Muscle layer of colon (tissue), 2 donors: Measurements from ENCODE around the gene SLC13A3.

Experiments used
- H3K27ac ChIP-seq: one replicate; pipeline ENCODE4 v1.7.0; 2013; ENCODE audit warnings: low read depth, mild to moderate bottlenecking, low read length, moderate library complexity
- H3K27me3 ChIP-seq, 2 donors: one replicate each; pipeline ENCODE4 v1.7.0; 2013; ENCODE audit warnings: low read length in 2 of 2, mild to moderate bottlenecking in 2 of 2; ENCODE audit not compliant: insufficient read depth in 2 of 2, control insufficient read depth in 1 of 2
- H3K36me3 ChIP-seq: one replicate; pipeline ENCODE4 v1.7.0; 2013; ENCODE audit warnings: mild to moderate bottlenecking, low read length; ENCODE audit not compliant: insufficient read depth
- H3K4me1 ChIP-seq: one replicate; pipeline ENCODE4 v1.7.0; 2013; ENCODE audit warnings: mild to moderate bottlenecking, low read length; ENCODE audit not compliant: insufficient read depth
- H3K4me3 ChIP-seq, 2 donors: one replicate each; pipeline ENCODE4 v1.7.0; 2013; ENCODE audit warnings: low read length in 2 of 2, low read depth in 1 of 2, mild to moderate bottlenecking in 1 of 2, moderate library complexity in 1 of 2
- H3K9ac ChIP-seq: one replicate; pipeline ENCODE4 v1.7.0; 2013; ENCODE audit warnings: low read length
- H3K9me3 ChIP-seq: one replicate; pipeline ENCODE4 v1.7.0; 2013; ENCODE audit warnings: mild to moderate bottlenecking, low read length
- donor health status: abdominal sarcoma.
- donor health status: Adenocarcinoma of cecum.

SLC13A3 gene

DNA sequence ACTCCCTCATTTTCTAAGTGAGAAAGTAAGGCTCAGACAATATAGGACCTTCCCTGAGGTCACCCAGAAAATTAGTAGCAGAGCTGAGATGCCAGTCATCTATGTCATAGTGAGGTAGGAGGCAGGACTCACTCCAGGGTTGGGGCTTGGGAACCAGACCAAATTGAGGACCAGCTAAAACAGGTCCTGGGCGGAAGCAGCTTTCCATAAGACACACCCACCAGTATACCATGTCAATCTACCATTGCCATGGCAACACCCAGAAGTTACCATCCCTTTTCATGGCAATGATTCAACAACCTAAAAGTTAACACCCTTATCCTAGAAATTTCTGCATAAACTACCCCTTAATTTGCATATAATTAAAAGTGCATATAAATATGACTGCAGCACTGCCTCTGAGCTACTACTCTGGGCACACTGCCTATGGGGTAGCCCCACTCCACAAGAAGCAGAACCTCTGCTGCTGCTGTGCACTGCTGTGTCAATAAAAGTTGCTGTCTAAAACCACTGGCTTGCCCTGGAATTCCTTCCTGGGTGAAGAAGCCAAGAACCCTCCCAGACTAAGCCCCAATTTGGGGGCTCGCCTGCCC is 70.5 kb downstream of the SLC13A3 start:
- Histone ChIP-seq H3K36me3 (no peaks in the 10 kb centered on the region), H3K4me3 (no peak overlapping the region), H3K9ac (no peak overlapping the region), H3K27me3 (no peaks in the 10 kb centered on the region), H3K4me1 (no peaks in the 10 kb centered on the region), H3K9me3 (no peaks in the 10 kb centered on the region), H3K27ac (no peak overlapping the region)

DNA sequence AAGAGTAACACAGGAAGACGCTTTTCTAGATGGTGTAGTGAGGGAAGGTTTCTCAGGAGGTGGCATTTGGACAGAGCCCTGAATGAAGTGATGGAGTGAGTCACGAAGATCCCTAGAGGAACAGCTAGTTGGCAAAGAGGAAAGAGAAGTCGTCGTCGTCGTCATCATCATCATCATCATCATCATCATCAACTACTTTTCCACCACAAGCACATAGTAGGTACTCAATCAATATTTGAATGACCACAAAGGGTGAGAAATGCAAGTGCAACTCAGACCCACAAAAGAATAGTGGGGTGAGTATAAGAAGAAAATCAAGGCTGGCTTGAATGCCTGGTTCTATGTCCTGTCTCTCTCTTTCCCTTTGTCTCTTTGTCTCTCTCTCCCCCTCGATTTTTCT is 72.5 kb downstream of the SLC13A3 start:
- Histone ChIP-seq H3K4me1 (no peaks in the 10 kb centered on the region), H3K27ac (no peak overlapping the region), H3K4me3 (no peak overlapping the region), H3K9ac (no peak overlapping the region), H3K27me3 (no peaks in the 10 kb centered on the region), H3K36me3 (no peaks in the 10 kb centered on the region), H3K9me3 (no peaks in the 10 kb centered on the region)

DNA sequence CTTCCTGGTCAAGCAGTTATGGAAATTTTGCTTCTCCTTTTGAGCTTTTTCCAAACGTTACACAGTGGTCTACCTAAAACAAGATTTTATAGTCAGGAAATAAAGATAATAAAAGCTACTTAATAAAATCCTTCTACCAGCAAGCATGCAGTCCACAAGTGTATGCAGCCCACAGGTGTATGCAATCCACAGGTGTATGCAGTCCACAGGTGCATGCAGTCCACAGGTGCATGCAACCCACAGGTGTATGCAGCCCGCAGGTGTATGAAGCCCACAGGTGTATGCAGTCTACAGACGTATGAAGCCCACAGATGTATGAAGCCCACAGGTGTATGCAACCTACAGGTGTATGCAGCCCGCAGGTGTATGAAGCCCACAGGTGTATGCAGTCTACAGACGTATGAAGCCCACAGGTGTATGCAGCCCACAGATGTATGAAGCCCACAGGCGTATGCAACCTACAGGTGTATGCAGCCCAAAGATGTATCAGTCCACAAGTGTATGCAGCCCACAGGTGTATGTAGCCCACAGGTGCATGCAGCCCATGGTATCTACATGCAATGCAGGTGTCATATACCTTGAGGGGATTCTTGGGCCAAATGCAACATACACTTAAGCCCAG is 74.4 kb downstream of the SLC13A3 start:
- Histone ChIP-seq H3K9ac (no peak overlapping the region), H3K4me1 (peaks cover 6% of the 10 kb centered on the region), H3K36me3 (no peaks in the 10 kb centered on the region), H3K27ac (no peak overlapping the region), H3K9me3 (no peaks in the 10 kb centered on the region), H3K4me3 (no peak overlapping the region), H3K27me3 (no peaks in the 10 kb centered on the region)

DNA sequence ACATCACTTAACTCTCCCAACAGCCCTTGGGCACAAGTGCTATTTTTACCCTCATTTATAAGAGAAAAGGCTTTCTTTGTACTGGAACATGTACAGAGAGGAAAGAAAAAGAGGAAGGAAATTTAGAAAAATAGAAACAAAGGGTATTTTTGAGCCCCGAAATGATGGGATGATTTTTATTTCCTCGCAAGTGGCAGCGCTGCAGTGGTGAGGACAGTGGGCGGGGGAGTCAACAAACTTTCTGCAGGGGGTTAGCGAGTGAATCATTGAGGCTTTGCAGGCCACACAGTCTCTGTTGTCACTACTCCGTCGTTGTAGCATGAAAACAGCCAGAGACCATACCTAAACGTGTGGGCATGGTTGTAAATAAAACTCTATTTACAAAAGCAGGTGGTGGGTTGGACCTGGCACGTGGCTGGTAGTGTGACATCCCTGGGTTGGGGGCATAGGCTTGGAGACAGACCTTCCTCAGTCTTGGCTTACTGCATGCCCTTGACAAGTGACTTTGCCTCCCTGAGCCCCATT is 75.3 kb downstream of the SLC13A3 start:
- Histone ChIP-seq H3K36me3 (no peaks in the 10 kb centered on the region), H3K9me3 (no peaks in the 10 kb centered on the region), H3K27me3 (no peaks in the 10 kb centered on the region), H3K27ac (no peak overlapping the region), H3K4me3 (no peak overlapping the region), H3K9ac (no peak overlapping the region), H3K4me1 (peaks cover 7% of the 10 kb centered on the region)

DNA sequence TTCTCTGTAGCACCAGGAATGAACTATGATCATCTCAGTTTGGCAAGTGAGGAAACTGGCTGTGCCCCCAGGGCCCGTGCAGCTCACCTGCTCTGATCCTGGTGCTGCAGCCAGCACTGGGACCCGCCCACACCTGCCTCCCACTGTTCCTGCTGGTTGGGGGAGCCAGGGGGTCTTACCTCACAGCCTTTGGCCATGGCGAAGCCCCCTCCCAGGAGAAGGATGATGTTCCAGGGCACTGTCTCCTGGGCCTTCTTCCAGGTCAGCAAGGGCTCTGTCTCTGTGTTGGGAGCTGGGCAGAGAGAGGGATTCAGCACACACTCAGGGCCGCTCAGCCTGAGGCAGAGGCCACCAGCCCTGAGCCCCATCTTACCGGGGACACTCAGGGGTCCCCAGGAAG is 75.9 kb downstream of the SLC13A3 start:
- Histone ChIP-seq H3K9ac (no peak overlapping the region), H3K27ac (no peak overlapping the region), H3K36me3 (no peaks in the 10 kb centered on the region), H3K27me3 (no peaks in the 10 kb centered on the region), H3K9me3 (no peaks in the 10 kb centered on the region), H3K4me1 (peaks cover 7% of the 10 kb centered on the region), H3K4me3 (no peak overlapping the region)

DNA sequence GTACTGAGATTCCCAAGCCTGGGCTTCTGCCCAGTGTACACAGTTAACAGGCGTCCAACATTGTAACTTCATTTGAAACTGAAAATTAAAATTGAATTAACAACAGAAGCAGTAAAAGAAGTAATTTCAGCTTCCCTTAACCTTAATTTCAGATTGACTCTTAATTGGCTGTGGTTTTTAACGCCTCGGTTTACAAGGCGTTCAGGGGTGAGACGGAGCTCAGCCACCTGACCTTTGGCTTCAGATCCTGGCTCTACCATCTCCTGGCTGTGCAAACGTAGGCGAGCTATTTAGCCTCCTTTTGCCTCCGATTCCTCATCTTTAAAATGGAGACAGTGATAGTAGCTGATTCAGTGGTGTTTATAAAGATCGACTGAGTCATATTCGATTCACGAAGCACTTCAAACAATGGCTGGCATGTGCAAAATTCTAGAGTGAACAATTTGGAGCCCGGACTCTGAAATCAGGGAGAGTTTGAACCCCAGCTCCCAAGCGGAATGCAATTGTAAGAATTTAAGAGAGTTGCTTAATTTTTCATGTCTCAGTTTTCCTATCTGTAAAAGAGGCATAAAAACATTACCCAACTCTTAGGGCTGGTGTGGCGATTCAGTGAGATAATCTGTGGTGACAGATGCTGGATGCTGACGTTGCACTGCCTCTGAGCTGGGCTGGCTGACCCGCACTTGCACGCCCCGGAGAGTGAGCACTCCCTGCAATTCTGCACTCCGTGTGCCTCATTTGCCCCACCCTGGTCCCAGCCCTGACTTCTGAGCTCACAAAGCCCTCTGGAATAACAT is 77.3 kb downstream of the SLC13A3 start:
- H3K4me1 ChIP-seq: peaks cover 11% of the 10 kb centered on the region
- no peaks in the 10 kb centered on the region for H3K27me3 ChIP-seq
- no peak overlapping the region for H3K27ac ChIP-seq
- H3K36me3 ChIP-seq: no peaks in the 10 kb centered on the region
- no peak overlapping the region for H3K9ac ChIP-seq
- H3K4me3 ChIP-seq: no peak overlapping the region
- H3K9me3 ChIP-seq: no peaks in the 10 kb centered on the region

DNA sequence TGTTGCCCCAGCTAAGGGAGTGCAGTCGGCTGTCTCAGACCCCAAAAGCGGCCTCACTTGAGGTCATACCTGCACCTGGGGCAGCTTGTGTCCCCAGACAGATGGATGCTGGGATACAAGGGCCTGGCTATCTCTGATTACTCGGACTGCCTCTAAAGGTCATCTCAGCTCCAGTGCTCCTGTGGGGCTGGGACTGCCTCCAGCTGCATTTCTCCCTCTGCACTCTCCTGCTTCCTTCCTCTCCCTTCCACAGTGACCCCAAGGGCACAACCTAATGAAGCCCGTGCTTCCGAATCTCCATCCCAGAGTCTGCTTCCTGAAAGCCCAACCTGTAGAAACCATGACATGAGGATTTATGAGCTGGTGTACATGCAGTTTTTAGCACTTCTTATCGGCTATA is 78.0 kb downstream of the SLC13A3 start:
- H3K4me1 ChIP-seq: peaks cover 18% of the 10 kb centered on the region
- no peaks in the 10 kb centered on the region for H3K36me3 ChIP-seq
- H3K9me3 ChIP-seq: no peaks in the 10 kb centered on the region
- H3K4me3 ChIP-seq: no peak overlapping the region
- no peaks in the 10 kb centered on the region for H3K27me3 ChIP-seq
- H3K27ac ChIP-seq: no peak overlapping the region
- no peak overlapping the region for H3K9ac ChIP-seq

DNA sequence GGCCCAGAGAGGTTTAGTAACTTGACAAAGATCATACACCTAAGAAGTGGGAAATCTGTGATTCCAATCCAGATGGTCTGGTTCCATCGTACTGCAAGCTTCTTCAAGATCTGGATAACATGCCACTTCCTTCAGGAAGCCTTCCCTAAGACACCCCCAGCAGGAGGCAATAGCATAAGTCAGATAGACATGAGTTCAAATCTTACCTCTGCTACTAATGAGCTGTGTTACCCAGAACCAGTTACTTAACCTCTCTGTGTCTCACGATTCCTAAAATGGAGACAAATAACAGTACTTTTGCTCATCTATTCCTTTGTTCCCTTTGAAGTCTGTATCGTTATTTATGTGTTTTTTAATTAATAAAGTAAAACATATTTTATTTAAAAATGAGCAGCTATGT is 78.5 kb downstream of the SLC13A3 start:
- H3K36me3 ChIP-seq: no peaks in the 10 kb centered on the region
- no peaks in the 10 kb centered on the region for H3K27me3 ChIP-seq
- no peak overlapping the region for H3K27ac ChIP-seq
- H3K9ac ChIP-seq: no peak overlapping the region
- H3K4me3 ChIP-seq: no peak overlapping the region
- H3K4me1 ChIP-seq: peaks cover 18% of the 10 kb centered on the region
- no peaks in the 10 kb centered on the region for H3K9me3 ChIP-seq

DNA sequence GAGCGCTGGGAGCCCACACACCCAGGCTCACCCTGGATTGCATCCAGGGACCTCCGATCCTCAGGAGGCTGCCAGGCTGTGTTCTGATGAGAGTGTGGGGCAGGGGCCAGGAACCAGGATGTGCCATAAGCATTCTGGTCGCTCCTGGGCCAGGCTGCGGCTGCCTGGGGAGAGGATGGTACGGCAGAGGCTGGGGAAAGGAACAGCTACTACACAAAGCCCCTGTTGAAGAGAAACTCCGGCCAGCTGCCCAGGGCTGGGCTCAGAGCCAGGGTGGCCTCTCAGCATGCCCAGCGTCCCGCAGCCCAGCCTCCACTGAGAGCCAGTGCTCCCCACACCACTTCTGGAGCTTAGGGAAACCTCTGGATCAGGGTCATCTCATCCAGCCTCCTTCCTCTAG is 79.1 kb downstream of the SLC13A3 start:
- no peak overlapping the region for H3K27ac ChIP-seq
- no peak overlapping the region for H3K4me3 ChIP-seq
- H3K27me3 ChIP-seq: no peaks in the 10 kb centered on the region
- H3K9ac ChIP-seq: no peak overlapping the region
- H3K36me3 ChIP-seq: no peaks in the 10 kb centered on the region
- H3K4me1 ChIP-seq: peaks cover 18% of the 10 kb centered on the region
- no peaks in the 10 kb centered on the region for H3K9me3 ChIP-seq

DNA sequence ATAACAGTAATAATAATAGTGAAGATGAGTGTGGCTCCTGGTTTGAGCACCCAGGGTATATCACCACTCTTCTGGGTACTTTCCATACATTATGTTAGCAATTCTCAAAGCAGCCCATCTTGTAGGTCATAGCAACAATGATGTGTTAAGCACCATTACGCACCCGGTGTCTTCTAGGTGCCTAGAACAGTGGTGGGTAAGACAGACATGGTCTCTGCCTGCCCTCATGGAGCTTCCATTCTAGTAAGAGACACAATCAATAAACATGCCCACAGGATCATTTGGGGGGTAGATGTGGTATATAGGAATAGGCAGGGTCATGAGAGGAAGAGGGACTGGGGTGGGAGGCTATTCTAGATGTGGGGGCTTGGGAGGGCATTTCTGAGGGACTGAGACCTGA is 79.8 kb downstream of the SLC13A3 start:
- Histone ChIP-seq H3K4me3 (no peak overlapping the region), H3K4me1 (peaks cover 18% of the 10 kb centered on the region), H3K9me3 (no peaks in the 10 kb centered on the region), H3K36me3 (no peaks in the 10 kb centered on the region), H3K27ac (no peak overlapping the region), H3K27me3 (no peaks in the 10 kb centered on the region), H3K9ac (no peak overlapping the region)

DNA sequence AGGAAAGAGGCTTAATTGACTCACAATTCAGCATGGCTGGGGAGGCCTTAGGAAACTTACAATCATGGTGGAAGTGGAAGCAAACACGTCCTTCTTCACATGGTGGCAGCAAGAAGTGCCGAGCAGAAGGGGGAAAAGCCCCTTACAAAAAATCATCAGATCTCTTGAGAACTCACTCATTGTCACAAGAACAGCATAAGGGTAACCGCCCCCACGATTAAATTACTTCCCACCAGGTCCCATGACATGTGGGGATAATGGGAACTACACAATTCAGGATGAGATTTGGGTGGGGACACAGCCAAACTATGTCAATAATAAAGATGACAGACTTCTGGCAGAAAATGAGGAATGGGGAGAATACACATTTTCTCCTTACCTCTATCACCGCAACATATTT is 80.3 kb downstream of the SLC13A3 start:
- H3K9ac ChIP-seq: no peak overlapping the region
- H3K36me3 ChIP-seq: no peaks in the 10 kb centered on the region
- H3K4me1 ChIP-seq: peaks cover 18% of the 10 kb centered on the region
- no peaks in the 10 kb centered on the region for H3K9me3 ChIP-seq
- H3K27me3 ChIP-seq: no peaks in the 10 kb centered on the region
- no peak overlapping the region for H3K4me3 ChIP-seq
- H3K27ac ChIP-seq: no peak overlapping the region
